ENCODE results near the gene MPRIP. TPM values are rescaled to one million over a fixed set of nuclear protein-coding genes. Genes with fewer than 3 reads are reported as not detected.

Gene MPRIP
- total RNA-seq, 1 experiment from 2014 or later: 132 TPM

DNA sequence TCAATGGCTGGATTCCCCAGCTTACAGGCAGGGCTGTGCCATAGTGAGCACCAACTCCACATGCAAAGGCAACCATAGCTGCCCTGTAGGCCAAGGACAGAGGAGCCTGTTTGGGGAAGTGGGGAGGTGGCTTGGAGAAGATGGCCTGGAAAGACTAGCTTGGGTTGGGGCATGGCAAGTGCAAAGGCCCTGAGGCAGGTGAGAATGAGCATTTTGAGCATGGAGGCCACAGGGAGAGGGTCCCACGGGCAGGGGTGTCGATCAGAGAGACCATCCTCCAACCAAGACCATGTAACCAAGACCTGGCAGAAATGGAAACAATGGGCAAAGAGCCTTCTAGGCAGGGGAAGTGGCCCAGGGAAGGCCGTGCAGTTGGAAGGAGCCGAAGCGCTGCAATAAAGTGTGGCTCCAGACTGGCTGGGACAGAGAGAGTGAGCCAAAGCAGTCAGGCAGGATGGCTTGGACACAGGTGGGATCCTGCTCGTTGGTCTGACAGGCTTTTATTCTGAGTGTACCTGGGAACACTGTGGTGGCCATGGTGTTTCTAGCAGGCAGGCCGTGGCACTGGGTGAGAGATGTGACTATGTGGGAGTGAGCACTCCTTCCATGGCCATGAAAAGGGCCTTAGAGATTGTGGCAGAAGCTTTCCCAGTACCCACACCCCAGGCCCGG lies 24.8 kb upstream of the MPRIP start:
- Histone ChIP-seq H3K79me1 (ENCODE audit: insufficient read depth, low read depth, low read length, poor library complexity, severe bottlenecking) (no peaks in the 10 kb centered on the region), H2AFZ (ENCODE audit: low read length) (no peak overlapping the region), H3K27me3 (ENCODE audit: insufficient read depth, low read length) (no peaks in the 10 kb centered on the region), H3K14ac (ENCODE audit: insufficient read depth, low read length) (no peak overlapping the region), H2BK120ac (ENCODE audit: low read depth, low read length, poor library complexity, severe bottlenecking) (no peak overlapping the region), H3K56ac (ENCODE audit: insufficient read length, low read depth, low read length) (no peak overlapping the region), H3K23me2 (ENCODE audit: insufficient read length, low read depth, low read length, poor library complexity, severe bottlenecking) (no peaks in the 10 kb centered on the region), H3K18ac (ENCODE audit: insufficient read length, low read depth, low read length) (no peak overlapping the region), H2BK5ac (ENCODE audit: insufficient read length, low read length) (no peak overlapping the region), H2BK20ac (ENCODE audit: low read depth, low read length, poor library complexity, severe bottlenecking) (no peak overlapping the region), H4K8ac (replicated peaks; ENCODE audit: insufficient read length, low read depth, low read length) (no peak overlapping the region), H4K91ac (ENCODE audit: insufficient read length, low read depth, low read length) (no peak overlapping the region), H2AK5ac (ENCODE audit: insufficient read length, low read length) (no peak overlapping the region), H2BK15ac (ENCODE audit: low read depth, low read length) (no peak overlapping the region), H3K4me1 (ENCODE audit: insufficient read depth, low read length) (no peaks in the 10 kb centered on the region), H2BK12ac (ENCODE audit: insufficient read length, low read depth, low read length) (no peak overlapping the region), H3K9me3 (ENCODE audit: control insufficient read depth, low read depth, low read length) (no peaks in the 10 kb centered on the region), H3K79me2 (ENCODE audit: insufficient read depth, low read length) (no peaks in the 10 kb centered on the region), H4K20me1 (ENCODE audit: control insufficient read depth, insufficient read depth, insufficient read length) (no peaks in the 10 kb centered on the region), H3K4me2 (ENCODE audit: insufficient read depth, insufficient read length, low read length) (no peak overlapping the region), H4K5ac (ENCODE audit: insufficient read length, low read depth, low read length) (no peak overlapping the region), H3K27ac (ENCODE audit: insufficient read length, low read depth, low read length) (no peak overlapping the region), H3T11ph (ENCODE audit: low read length) (no peak overlapping the region), H3K23ac (ENCODE audit: insufficient read length, low read depth, low read length) (no peak overlapping the region), H3K4ac (ENCODE audit: low read depth, low read length) (no peak overlapping the region), H3K9ac (ENCODE audit: extremely low read depth, insufficient read length, low read length) (no peak overlapping the region)
- no CpG with 5 or more reads among the region's 8 CpGs for WGBS (ENCODE audit: extremely low coverage, insufficient read length, low lambda C conversion rate)
- H3K9me3 Mint-ChIP-seq: no peaks in the 10 kb centered on the region; a peak in 1 of 5 replicates
- H3K27me3 Mint-ChIP-seq (ENCODE audit: low read depth): peaks cover 4% of the 10 kb centered on the region; the same call in 1 of the 2 replicates
- no peak overlapping the region for H3K4me3 Mint-ChIP-seq
- H3K27ac Mint-ChIP-seq: peak overlapping the region in 1 of 3 experiments; percentile 65; a peak in 2 of 7 replicates
- H3K36me3 Mint-ChIP-seq (ENCODE audit: insufficient read depth in 1 of 3, low read depth in 3 of 3): no peaks in the 10 kb centered on the region
- DNase-seq: no peak
- peaks cover 2 to 4% of the 10 kb centered on the region in 2 experiments; a peak in 2 of 4 replicates for H3K4me1 Mint-ChIP-seq
- TF ChIP-seq, protein P1, sequence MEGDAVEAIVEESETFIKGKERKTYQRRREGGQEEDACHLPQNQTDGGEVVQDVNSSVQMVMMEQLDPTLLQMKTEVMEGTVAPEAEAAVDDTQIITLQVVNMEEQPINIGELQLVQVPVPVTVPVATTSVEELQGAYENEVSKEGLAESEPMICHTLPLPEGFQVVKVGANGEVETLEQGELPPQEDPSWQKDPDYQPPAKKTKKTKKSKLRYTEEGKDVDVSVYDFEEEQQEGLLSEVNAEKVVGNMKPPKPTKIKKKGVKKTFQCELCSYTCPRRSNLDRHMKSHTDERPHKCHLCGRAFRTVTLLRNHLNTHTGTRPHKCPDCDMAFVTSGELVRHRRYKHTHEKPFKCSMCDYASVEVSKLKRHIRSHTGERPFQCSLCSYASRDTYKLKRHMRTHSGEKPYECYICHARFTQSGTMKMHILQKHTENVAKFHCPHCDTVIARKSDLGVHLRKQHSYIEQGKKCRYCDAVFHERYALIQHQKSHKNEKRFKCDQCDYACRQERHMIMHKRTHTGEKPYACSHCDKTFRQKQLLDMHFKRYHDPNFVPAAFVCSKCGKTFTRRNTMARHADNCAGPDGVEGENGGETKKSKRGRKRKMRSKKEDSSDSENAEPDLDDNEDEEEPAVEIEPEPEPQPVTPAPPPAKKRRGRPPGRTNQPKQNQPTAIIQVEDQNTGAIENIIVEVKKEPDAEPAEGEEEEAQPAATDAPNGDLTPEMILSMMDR (conservative IDR thresholded peaks at IDR 0.05): no peak

All from H9 (cell line).